OCI-LY7 (cell line): Measurements from ENCODE around the gene CAMP.

Experiments
- EZH2phosphoT487 ChIP-seq: fragments of 200-600 bp; sonication (generic); IDR thresholded peaks from 2 replicates; pipeline ENCODE4 v1.6.1; 2018; ENCODE audit warnings: low read depth, borderline replicate concordance, mild to moderate bottlenecking, mixed run types, antibody characterized with exemption, low read length, moderate library complexity, mixed read lengths
- TF ChIP-seq, protein P1 (sequence below): fragments of 200-600 bp; sonication (generic); conservative IDR thresholded peaks from 2 replicates; pipeline ENCODE4 v1.5.1; 2014; ENCODE audit warnings: mild to moderate bottlenecking, antibody characterized with exemption, low read length, moderate library complexity, mixed read lengths

- TF ChIP-seq, protein P1, sequence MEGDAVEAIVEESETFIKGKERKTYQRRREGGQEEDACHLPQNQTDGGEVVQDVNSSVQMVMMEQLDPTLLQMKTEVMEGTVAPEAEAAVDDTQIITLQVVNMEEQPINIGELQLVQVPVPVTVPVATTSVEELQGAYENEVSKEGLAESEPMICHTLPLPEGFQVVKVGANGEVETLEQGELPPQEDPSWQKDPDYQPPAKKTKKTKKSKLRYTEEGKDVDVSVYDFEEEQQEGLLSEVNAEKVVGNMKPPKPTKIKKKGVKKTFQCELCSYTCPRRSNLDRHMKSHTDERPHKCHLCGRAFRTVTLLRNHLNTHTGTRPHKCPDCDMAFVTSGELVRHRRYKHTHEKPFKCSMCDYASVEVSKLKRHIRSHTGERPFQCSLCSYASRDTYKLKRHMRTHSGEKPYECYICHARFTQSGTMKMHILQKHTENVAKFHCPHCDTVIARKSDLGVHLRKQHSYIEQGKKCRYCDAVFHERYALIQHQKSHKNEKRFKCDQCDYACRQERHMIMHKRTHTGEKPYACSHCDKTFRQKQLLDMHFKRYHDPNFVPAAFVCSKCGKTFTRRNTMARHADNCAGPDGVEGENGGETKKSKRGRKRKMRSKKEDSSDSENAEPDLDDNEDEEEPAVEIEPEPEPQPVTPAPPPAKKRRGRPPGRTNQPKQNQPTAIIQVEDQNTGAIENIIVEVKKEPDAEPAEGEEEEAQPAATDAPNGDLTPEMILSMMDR, result no peak
- no peak for TF ChIP-seq EZH2phosphoT487
These were observed 25.0 kb downstream of the CAMP start for GRCh38 chr3:48248095-48248850.
